ENCODE results near the gene SLC22A4.
A peak's percentile ranks its signal among the peaks of the same experiment; 100 is the strongest.

Gene SLC22A4

GRCh38 chr5:132380741-132381140 lies 86.5 kb downstream of the SLC22A4 start:
- peaks cover 6% of the 10 kb centered on the region for H3K4me1 Mint-ChIP-seq
- no peaks in the 10 kb centered on the region for H3K27me3 Mint-ChIP-seq
- no peaks in the 10 kb centered on the region for H3K9me3 Mint-ChIP-seq
- H3K27ac Mint-ChIP-seq = no peak overlapping the region
- DNase-seq (no peak), ATAC-seq (no peak)
- H3K4me3 Mint-ChIP-seq = no peak overlapping the region

DNA sequence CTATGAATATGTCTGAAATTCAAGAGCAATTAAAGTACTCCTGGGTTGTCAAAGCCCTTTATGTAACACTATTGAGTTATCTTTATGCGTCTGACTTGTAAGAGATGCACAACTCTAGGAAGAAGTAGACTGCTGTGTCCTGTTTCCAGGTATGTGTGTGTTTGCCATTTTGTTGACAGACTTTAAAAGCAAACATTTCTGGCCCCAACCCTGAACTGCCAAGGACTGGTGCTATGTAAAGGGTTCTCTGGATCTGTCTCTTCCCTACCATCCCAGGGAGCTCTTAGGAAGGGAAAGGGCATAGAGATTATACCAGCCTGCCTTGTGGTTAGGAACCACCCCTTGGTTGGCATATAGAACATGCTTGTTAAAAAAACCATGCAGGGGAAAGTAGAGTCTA lies 87.4 kb downstream of the SLC22A4 start:
- no peaks in the 10 kb centered on the region for H3K9me3 Mint-ChIP-seq
- H3K4me3 Mint-ChIP-seq = no peak overlapping the region
- H3K4me1 Mint-ChIP-seq = peaks cover 14% of the 10 kb centered on the region
- H3K27ac Mint-ChIP-seq = no peak overlapping the region
- no peaks in the 10 kb centered on the region for H3K27me3 Mint-ChIP-seq
- DNase-seq = no peak
- ATAC-seq = no peak

- ATAC-seq = no peak
- H3K4me1 Mint-ChIP-seq = peaks cover 31% of the 10 kb centered on the region
- H3K4me3 Mint-ChIP-seq = no peak overlapping the region
- H3K9me3 Mint-ChIP-seq = no peaks in the 10 kb centered on the region
- H3K27ac Mint-ChIP-seq = no peak overlapping the region
- no peaks in the 10 kb centered on the region for H3K27me3 Mint-ChIP-seq
- no peak for DNase-seq
These were observed 89.1 kb downstream of the SLC22A4 start for GRCh38 chr5:132383261-132383660.

DNA sequence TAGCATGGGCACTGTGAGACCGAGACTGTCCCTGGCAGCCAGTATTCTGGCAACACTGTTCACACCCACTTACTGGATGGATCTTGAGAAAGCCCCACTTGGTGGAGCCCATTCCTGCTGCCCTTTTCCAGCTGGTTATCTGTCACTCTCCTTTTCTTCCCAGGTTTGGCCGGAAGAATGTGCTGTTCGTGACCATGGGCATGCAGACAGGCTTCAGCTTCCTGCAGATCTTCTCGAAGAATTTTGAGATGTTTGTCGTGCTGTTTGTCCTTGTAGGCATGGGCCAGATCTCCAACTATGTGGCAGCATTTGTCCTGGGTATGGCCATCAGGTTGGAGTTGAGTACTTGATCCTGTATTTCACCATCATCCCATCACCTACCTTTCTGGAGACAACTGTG lies 89.8 kb downstream of the SLC22A4 start:
- Mint-ChIP-seq H3K27ac (no peak overlapping the region), H3K9me3 (no peaks in the 10 kb centered on the region), H3K27me3 (no peaks in the 10 kb centered on the region), H3K4me1 (peaks cover 31% of the 10 kb centered on the region), H3K4me3 (no peak overlapping the region)
- ATAC-seq (no peak), DNase-seq (no peak)

DNA sequence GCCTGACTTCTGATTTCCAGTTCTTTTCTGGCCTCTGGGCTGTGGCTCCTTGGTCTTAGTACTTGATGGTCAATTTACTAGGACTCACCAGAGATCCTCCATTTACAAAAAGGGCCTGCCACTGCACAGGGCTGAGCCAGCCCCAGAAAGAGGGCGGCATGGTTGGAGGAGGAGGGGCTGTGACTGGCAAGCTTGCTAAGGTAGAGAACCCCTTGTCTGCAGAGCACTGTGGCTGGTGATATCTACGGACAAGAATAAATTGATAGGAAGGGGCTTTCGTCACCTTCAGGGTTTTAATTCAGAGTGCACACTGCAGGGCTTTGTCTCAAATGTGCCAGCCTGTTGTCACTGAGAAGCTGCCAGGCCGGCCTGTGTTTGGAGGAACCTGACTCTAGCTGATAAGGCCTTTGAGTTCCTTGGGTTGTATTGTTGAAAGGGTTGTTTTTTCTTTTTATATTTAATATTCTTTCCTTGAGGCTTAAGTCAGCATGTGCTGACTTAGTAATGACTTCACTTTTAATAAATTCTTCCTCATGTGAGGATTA lies 90.4 kb downstream of the SLC22A4 start:
- DNase-seq (no peak), ATAC-seq (no peak)
- Mint-ChIP-seq H3K4me1 (peaks cover 36% of the 10 kb centered on the region), H3K9me3 (no peaks in the 10 kb centered on the region), H3K27ac (no peak overlapping the region), H3K27me3 (no peaks in the 10 kb centered on the region), H3K4me3 (no peak overlapping the region)

DNA sequence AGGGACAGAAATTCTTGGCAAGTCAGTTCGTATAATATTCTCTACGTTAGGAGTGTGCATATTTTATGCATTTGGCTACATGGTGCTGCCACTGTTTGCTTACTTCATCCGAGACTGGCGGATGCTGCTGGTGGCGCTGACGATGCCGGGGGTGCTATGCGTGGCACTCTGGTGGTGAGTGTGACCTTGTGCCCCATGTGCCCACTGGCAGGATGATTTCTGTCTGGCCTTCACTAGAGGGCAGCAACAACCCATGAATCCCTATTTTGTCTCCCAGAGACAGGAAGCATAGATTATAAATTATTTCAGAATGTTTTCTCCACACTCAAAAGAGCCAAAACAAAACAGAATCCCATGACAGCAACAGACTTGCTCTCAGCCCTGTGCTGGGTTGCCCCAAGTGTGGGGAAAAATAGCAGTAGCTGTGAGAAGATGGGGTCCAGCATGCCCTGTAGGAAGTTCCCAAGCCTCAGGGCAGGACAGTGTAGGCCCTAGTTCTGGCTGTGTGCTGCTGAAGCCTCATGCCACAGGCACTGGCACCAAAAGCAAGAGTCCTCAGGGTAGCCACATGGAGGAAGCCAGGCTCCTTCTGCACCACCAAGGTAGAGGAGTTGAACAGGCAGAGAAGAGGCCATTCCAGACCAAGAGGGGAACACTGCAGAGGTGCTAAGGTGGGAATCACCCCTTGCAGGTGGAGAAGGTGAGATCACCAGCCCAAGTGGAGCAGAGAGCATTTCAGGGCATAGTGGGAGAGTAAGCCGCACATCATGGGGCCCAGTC lies 91.3 kb downstream of the SLC22A4 start:
- Mint-ChIP-seq H3K27me3 (no peaks in the 10 kb centered on the region), H3K27ac (peak overlapping the region in 1 of 2 donors; percentile 95), H3K4me3 (no peak overlapping the region), H3K4me1 (peaks cover 45% of the 10 kb centered on the region), H3K9me3 (no peaks in the 10 kb centered on the region)
- ATAC-seq (peak; percentile 79), DNase-seq (peak; percentile 56 to 72)

- Mint-ChIP-seq H3K27me3 (no peaks in the 10 kb centered on the region), H3K9me3 (no peaks in the 10 kb centered on the region), H3K4me1 (peaks cover 45% of the 10 kb centered on the region), H3K27ac (peak overlapping the region in 1 of 2 donors; percentile 68), H3K4me3 (no peak overlapping the region)
- peak; percentile 94 for ATAC-seq
- peak; percentile 77 to 79 for DNase-seq
These were observed 92.6 kb downstream of the SLC22A4 start for GRCh38 chr5:132386644-132387286.

DNA sequence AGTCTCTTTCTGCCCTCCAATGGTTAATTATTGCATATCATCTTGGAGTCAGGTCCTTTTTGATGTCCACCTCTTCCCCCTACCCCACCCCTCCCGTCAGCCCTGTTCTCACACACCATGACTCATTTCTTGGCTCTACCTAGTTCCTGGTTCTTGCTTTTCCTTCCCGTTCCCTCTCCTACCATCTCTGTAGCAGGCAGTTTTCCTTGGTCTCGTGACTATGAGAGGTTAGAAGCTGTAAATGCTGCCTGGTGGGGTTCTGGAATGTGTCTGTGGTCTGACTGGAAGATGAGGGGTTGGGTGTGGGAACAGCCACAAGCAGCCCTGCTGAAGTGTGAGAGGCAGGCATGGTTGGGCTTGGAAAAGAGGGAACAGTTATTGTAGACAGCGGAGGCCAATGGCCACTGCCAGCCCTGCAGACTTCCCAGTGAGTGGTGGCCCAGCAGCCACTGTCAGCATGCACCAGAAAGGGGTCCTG lies 93.5 kb downstream of the SLC22A4 start:
- no peak for ATAC-seq
- no peaks in the 10 kb centered on the region for H3K9me3 Mint-ChIP-seq
- H3K4me1 Mint-ChIP-seq = peaks cover 51% of the 10 kb centered on the region
- no peak overlapping the region for H3K4me3 Mint-ChIP-seq
- H3K27me3 Mint-ChIP-seq = no peaks in the 10 kb centered on the region
- DNase-seq = no peak
- H3K27ac Mint-ChIP-seq = peak overlapping the region in 1 of 2 donors; percentile 65

GRCh38 chr5:132388244-132389050 lies 94.3 kb downstream of the SLC22A4 start:
- Mint-ChIP-seq H3K4me3 (no peak overlapping the region), H3K4me1 (peaks cover 59% of the 10 kb centered on the region), H3K27ac (no peak overlapping the region), H3K9me3 (no peaks in the 10 kb centered on the region), H3K27me3 (no peaks in the 10 kb centered on the region)
- ATAC-seq (no peak), DNase-seq (no peak)

GRCh38 chr5:132389051-132389331 lies 94.8 kb downstream of the SLC22A4 start:
- H3K27ac Mint-ChIP-seq = no peak overlapping the region

DNA sequence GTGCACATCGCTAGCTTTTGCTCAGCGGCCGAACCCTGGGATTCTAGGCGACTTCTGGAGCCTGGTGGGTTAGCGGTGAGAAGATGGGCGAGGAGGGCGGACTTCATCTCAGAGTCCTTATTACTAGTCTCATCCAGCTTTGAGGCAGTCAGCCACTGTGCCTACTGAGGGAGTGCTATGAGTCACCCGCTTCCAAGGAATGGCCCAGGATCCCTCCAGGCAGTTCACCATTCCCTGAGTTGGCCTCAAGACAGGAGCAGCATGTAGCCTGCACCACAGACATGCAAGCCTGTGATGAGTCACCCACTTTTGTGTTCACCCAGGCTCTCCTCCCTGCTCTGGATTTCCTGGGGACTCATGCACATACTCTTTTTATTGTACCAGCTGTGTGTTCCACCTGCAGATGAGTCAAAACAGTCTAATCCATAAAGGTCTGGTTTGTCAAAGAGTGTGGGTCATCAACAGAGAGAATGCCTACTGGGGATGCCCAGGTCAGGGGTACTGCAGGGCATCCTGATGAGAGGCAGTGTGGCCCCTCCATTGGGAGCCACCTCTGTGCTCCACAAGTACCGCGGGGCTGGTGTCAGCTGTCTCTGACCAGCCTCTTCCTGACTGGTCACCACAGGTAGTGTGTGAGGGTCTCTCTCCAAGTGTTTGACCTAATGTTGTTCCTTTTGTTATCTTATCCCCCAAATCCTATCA lies 95.5 kb downstream of the SLC22A4 start:
- Mint-ChIP-seq H3K27me3 (no peaks in the 10 kb centered on the region), H3K4me3 (no peak overlapping the region), H3K4me1 (peaks cover 63% of the 10 kb centered on the region), H3K9me3 (no peaks in the 10 kb centered on the region), H3K27ac (no peak overlapping the region)
- DNase-seq = no peak
- ATAC-seq = no peak

More at GRCh38 chr5:132389051-132389331, 94.8 kb downstream of the SLC22A4 start:
- Mint-ChIP-seq H3K27me3 (no peaks in the 10 kb centered on the region), H3K4me1 (peaks cover 63% of the 10 kb centered on the region), H3K9me3 (no peaks in the 10 kb centered on the region), H3K4me3 (no peak overlapping the region)
- DNase-seq = no peak
- ATAC-seq = no peak

DNA sequence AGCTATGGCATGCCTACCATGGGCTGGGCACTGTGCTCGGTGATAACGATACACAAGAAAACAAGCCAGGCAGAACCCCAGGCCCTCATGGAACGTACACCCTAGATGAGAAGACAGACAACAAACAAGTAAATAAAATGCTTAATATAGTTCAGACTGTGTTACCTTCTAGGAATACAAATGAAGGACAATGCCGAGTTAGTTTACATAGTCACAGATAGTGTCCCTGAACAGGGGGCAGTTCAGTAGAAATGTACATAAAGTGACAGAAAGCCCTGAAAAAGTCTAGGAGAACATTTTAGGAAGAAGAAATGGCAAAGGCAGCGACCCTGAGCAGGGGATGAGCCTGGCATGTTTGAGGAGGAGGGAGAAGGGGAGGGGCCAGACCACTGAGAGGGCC lies 97.1 kb downstream of the SLC22A4 start:
- Mint-ChIP-seq H3K27me3 (no peaks in the 10 kb centered on the region), H3K27ac (no peak overlapping the region), H3K4me3 (no peak overlapping the region), H3K9me3 (no peaks in the 10 kb centered on the region), H3K4me1 (peaks cover 68% of the 10 kb centered on the region)
- ATAC-seq (no peak), DNase-seq (no peak)

DNA sequence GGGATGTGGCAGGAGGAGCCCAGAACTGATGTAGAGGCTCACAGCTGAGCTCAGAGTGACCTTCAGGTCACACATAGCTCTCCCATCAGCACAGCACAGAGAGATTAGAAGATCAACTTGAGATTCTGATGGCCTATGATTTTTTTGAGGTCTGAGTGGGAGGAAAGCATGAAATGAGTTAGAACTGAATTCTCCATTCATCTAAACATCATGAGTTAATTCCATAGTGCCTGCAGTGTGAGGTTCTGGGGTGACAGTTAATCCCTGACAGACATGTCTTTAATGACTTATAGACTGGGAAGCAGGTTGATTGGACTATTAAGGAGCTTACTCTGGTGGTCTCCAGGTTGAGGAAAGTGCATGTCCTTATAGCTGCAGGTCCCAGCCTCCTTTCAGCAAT lies 97.7 kb downstream of the SLC22A4 start:
- no peak overlapping the region for H3K4me3 Mint-ChIP-seq
- no peak overlapping the region for H3K27ac Mint-ChIP-seq
- H3K9me3 Mint-ChIP-seq = no peaks in the 10 kb centered on the region
- no peaks in the 10 kb centered on the region for H3K27me3 Mint-ChIP-seq
- ATAC-seq (no peak), DNase-seq (no peak)
- peaks cover 68% of the 10 kb centered on the region for H3K4me1 Mint-ChIP-seq

DNA sequence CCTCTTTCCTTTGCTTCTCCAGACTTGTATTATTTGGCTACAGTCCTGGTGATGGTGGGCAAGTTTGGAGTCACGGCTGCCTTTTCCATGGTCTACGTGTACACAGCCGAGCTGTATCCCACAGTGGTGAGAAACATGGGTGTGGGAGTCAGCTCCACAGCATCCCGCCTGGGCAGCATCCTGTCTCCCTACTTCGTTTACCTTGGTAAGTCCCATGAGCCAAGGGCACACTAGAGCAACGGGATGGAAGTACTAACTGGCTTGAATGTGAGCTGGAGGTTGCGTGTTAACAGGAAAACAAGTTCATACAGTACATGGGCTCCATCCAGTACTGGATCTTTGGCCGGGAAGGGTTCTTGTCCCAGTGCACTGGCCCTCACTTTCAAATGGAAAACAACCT lies 98.2 kb downstream of the SLC22A4 start:
- H3K27me3 Mint-ChIP-seq = no peaks in the 10 kb centered on the region
- no peak overlapping the region for H3K27ac Mint-ChIP-seq
- no peaks in the 10 kb centered on the region for H3K9me3 Mint-ChIP-seq
- no peak for ATAC-seq
- peaks cover 68% of the 10 kb centered on the region for H3K4me1 Mint-ChIP-seq
- no peak for DNase-seq
- no peak overlapping the region for H3K4me3 Mint-ChIP-seq

Data from stimulated activated naive CD8-positive, alpha-beta T cell treated with anti-CD3 and anti-CD28 coated beads, Interleukin-15, amount 100 ng/mL, for 72 hours (primary cell).